BE2C (cell line): ENCODE data around the gene KLF3.

Experiments used
- DNase-seq: peaks from one replicate; pipeline ENCODE4 v3.0.0-alpha.2; 2020
- H3K27me3 ChIP-seq: fragments of 250-450 bp; sonication (Bioruptor Pico); 2 replicates; pipeline ENCODE4 v1.5.1; 2020; ENCODE audit warnings: mild to moderate bottlenecking
- H3K36me3 ChIP-seq: fragments of 250-450 bp; sonication (Bioruptor Pico); 2 replicates; pipeline ENCODE4 v1.5.1; 2020; ENCODE audit warnings: mild to moderate bottlenecking
- H3K4me1 ChIP-seq: fragments of 250-450 bp; sonication (Bioruptor Pico); 2 replicates; pipeline ENCODE4 v1.5.1; 2020
- H3K4me3 ChIP-seq: 2 replicates; pipeline ENCODE4 v1.5.1; 2011; ENCODE audit warnings: low read depth, low read length
- H3K9me3 ChIP-seq: fragments of 250-450 bp; sonication (Bioruptor Pico); 2 replicates; pipeline ENCODE4 v1.5.1; 2020
- TF ChIP-seq, protein P1 (sequence below): IDR thresholded peaks from 2 replicates; pipeline ENCODE4 v1.5.1; 2012; ENCODE audit warnings: mild to moderate bottlenecking, low read depth, low read length

Gene KLF3

DNA sequence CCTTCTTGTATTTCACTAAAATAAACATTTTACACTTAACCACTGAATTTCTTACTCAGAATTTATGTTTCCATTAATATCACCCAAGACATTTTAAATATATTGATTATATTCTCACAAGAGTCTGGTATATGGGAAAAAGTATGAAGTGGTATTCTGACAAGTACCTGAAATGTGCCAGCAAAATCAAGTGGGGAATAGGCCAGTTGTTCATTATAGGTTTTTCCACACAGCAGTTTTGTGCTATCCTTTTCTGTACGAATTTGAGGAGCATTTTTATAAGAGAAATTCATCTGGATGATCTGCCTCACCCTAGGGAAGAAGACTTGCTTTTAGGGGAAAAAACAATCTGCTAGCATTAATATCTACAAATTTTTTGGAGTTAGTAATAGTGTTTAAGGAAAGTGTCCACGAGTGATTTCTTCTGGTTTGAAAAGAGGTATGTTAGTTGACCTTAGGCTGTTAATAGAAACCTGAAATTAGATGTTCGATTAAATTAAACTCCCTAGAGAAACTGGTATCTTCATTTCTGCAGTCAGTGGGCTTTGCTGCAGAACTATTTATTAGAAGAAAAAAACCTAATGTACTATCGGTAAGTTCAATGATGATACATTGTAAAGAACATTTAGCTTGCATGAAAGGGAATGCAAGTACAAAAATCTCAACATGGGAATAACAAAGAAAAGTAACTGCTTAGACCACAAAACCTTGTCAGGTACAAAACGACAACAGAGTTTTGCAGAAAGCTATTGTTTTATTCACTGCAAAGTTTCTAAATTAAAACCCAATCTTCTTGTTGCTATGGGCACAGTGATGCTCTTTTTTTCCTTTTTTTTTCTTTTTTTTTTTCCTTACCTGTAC is 1.8 kb downstream of the KLF3 start:
- TF ChIP-seq, protein P1, sequence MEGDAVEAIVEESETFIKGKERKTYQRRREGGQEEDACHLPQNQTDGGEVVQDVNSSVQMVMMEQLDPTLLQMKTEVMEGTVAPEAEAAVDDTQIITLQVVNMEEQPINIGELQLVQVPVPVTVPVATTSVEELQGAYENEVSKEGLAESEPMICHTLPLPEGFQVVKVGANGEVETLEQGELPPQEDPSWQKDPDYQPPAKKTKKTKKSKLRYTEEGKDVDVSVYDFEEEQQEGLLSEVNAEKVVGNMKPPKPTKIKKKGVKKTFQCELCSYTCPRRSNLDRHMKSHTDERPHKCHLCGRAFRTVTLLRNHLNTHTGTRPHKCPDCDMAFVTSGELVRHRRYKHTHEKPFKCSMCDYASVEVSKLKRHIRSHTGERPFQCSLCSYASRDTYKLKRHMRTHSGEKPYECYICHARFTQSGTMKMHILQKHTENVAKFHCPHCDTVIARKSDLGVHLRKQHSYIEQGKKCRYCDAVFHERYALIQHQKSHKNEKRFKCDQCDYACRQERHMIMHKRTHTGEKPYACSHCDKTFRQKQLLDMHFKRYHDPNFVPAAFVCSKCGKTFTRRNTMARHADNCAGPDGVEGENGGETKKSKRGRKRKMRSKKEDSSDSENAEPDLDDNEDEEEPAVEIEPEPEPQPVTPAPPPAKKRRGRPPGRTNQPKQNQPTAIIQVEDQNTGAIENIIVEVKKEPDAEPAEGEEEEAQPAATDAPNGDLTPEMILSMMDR = no peak
- H3K4me3 ChIP-seq = peak overlapping the region; percentile 79
- H3K27me3 ChIP-seq = no peaks in the 10 kb centered on the region

GRCh38 chr4:38666766-38667084 is 2.7 kb downstream of the KLF3 start:
- no peaks in the 10 kb centered on the region for H3K27me3 ChIP-seq

More for the DNA sequence above, 1.8 kb downstream of the KLF3 start:
- H3K36me3 ChIP-seq = no peaks in the 10 kb centered on the region
- peaks cover 11% of the 10 kb centered on the region for H3K4me1 ChIP-seq
- H3K9me3 ChIP-seq = no peaks in the 10 kb centered on the region
- DNase-seq = no peak

GRCh38 chr4:38667085-38667893 is 3.3 kb downstream of the KLF3 start:
- no peaks in the 10 kb centered on the region for H3K9me3 ChIP-seq
- DNase-seq = peak; percentile 67
- peaks cover 21% of the 10 kb centered on the region for H3K4me1 ChIP-seq
- no peaks in the 10 kb centered on the region for H3K36me3 ChIP-seq
- TF ChIP-seq, protein P1 = no peak
- peak overlapping the region; percentile 79 for H3K4me3 ChIP-seq
- H3K27me3 ChIP-seq = no peaks in the 10 kb centered on the region

More at GRCh38 chr4:38666766-38667084, 2.7 kb downstream of the KLF3 start:
- Histone ChIP-seq H3K36me3 (no peaks in the 10 kb centered on the region), H3K4me3 (peak overlapping the region; percentile 79), H3K9me3 (no peaks in the 10 kb centered on the region), H3K4me1 (peaks cover 15% of the 10 kb centered on the region)
- DNase-seq = no peak
- TF ChIP-seq, protein P1 = no peak

DNA sequence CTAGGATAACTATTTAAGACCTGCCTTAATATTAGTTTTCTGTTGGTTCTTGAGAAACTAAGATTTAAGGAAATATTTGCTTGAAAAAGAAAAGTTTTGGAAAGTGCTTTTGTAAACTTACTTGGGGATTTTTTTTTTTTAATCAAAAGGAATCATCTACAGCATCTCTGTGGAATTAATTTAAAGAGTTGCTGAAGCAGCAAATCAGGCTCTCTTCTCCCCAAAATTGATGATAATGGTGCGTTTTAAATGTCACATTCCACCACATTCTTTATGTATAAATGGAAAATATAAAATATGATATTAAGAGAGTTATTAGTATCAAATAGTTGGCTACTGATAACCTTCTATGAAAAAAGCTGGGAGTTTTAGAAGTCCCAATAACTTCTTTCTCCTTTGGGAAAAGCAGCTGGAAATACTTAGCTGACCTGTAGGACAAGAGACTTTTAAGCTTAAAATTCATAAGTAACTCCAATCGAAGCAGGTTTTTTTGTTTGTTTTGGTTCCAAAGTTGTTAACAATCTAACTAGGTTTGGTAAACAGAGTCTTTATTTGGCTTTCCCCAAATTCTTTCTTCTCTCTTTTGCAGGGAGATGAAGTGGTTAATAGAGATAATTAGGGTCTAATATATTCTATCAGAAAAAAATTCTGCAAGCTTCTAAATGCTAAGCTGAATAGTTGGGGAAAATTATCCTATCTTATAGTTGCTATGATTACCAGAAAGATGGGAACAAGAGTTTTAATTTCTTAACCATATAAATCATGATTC is 4.4 kb downstream of the KLF3 start:
- TF ChIP-seq, protein P1 = no peak
- Histone ChIP-seq H3K4me1 (peaks cover 32% of the 10 kb centered on the region), H3K9me3 (no peaks in the 10 kb centered on the region), H3K4me3 (no peak overlapping the region), H3K36me3 (no peaks in the 10 kb centered on the region), H3K27me3 (no peaks in the 10 kb centered on the region)
- DNase-seq = no peak

DNA sequence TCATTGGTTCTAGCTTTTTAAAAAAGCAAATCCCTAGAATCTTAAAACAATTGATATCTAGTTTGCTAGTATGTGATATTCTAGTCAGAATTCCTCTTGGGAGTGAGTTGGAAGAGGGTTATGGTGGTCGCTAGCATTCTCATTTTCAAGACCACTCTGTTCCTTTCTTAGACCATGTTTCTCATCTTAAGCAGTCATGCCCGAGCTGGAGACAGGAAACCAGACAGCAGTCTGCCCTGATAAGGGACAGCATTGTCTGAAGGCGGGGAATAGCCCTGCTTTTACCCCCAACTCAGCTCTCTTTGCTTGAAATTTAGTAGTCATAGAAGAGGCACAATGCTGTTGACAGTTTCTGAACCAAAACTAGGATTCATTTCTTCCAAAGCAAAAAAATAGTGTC is 5.2 kb downstream of the KLF3 start:
- Histone ChIP-seq H3K4me1 (peaks cover 39% of the 10 kb centered on the region), H3K9me3 (no peaks in the 10 kb centered on the region), H3K36me3 (no peaks in the 10 kb centered on the region), H3K4me3 (no peak overlapping the region), H3K27me3 (no peaks in the 10 kb centered on the region)
- DNase-seq = no peak
- TF ChIP-seq, protein P1 = no peak
